Coronary artery (tissue), 2 donors: Measurements from ENCODE around the gene CCDC73.

Source experiments
- DNase-seq: peaks from one replicate; pipeline ENCODE4 v3.0.0-alpha.2; 2017; ENCODE audit warnings: low spot score
- H3K27ac ChIP-seq, 2 donors: fragments of 200-600 bp; sonication (generic); one replicate each; pipeline ENCODE4 v1.5.1; 2016 to 2019
- H3K4me3 ChIP-seq: fragments of 200-600 bp; sonication (generic); 2 replicates; pipeline ENCODE4 v1.5.1; 2016; ENCODE audit warnings: mild to moderate bottlenecking, moderate library complexity
- CTCF ChIP-seq: fragments of 200-600 bp; sonication (generic); IDR thresholded peaks from one replicate; pipeline ENCODE4 v1.5.1; 2019; ENCODE audit warnings: antibody characterized with exemption

CCDC73 gene

GRCh38 chr11:32586576-32587190 is 207.8 kb downstream of the CCDC73 start:
- Histone ChIP-seq H3K27ac (no peak overlapping the region), H3K4me3 (no peak overlapping the region)
- no peak for DNase-seq
- no peak for TF ChIP-seq CTCF

DNA sequence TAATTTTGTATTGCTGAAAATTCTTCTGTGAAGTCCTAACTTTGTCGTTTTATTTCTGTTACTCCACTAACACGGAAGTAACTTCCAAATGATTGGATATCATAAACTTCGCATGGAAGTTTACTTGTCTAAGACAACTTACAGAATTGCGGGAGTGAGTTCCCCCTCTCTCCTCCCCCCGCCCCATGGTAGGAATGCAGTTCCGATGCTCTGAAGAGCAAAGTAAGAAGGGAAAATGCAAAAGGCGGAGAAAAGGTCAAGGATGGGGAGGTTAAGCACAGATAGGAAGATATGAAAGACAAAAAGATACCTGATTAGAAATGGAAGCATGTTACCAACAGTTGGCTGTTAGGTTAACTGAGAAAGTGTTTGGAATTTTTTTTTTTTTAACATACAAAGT is 209.5 kb downstream of the CCDC73 start:
- no peak for TF ChIP-seq CTCF
- DNase-seq: no peak
- peak overlapping the region; percentile 100 for H3K4me3 ChIP-seq
- H3K27ac ChIP-seq: no peak overlapping the region

DNA sequence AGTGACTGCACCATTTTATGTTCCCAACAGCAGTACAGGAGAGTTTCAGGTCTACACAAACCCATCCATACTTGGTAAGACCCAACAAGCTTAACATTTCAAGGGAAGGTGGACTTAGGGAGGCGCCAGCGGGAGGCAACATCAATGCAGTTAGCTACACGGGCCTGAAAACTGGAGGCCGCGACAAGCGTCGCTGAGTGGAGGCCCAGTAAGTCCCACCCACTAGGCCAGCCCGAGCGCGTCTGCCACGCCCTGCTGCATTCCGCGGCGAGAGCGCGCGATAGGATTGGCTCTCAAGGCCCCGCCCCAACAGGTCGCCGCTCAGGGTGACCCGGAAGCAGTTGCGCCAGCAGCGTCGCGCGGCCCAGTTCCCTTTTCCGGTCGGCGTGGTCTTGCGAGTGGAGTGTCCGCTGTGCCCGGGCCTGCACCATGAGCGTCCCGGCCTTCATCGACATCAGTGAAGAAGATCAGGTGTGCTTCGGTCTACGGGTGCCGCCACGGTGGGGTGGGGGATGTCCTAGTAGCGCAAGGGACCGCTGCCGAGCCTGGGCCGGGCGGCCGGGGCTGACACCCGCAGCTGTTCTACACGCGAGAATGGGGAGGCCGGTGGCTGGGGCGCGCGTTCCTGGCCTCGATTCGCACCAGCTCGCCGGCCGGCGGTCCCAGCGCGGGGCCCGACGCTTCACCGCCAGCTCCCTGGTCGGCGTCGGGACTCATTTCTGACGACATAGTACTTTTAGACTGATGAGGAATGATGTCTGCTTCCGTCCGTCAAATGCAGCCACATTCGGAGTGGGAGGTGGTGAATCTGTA is 210.8 kb downstream of the CCDC73 start, which contains the start of gene EIF3M:
Gene EIF3M (plus strand): TSS at position 373 of the 813 bp plus-strand sequence. CDS start 57 bp downstream, at position 430.
- DNase-seq: peak; percentile 97
- Histone ChIP-seq H3K4me3 (peak within 1 kb of the TSS; percentile 100), H3K27ac (peak within 1 kb of the TSS; percentile 77 to 94)
- no peak for TF ChIP-seq CTCF

DNA sequence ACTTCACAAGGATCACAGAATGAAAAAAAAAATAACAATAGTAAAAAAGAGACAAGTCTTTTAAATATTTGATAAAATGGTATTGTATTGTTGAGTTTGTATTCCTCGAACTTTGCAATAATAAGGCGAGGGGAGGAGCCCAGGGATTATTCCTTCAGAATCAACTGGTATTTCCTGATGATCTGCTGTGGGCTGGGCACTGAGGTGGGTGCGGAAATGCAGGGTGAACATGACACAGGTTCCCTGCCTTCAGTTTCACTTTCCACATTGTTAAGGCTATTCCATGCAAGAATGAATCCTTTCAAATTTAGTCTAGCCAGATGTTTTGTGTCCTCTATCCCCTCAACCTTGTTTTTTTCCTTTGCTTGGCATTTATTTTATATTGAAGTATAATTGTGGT is 212.9 kb downstream of the CCDC73 start:
- no peak overlapping the region for H3K4me3 ChIP-seq
- no peak for TF ChIP-seq CTCF
- no peak for DNase-seq
- H3K27ac ChIP-seq: no peak overlapping the region

- TF ChIP-seq CTCF: no peak
Measured at GRCh38 chr11:32580967-32581366, 213.5 kb downstream of the CCDC73 start.

GRCh38 chr11:32576456-32576855 is 218.0 kb downstream of the CCDC73 start:
- no peak for DNase-seq
- no peak overlapping the region for H3K27ac ChIP-seq
- no peak overlapping the region for H3K4me3 ChIP-seq
- TF ChIP-seq CTCF: no peak

More at GRCh38 chr11:32580967-32581366, 213.5 kb downstream of the CCDC73 start:
- no peak for DNase-seq
- no peak overlapping the region for H3K27ac ChIP-seq
- H3K4me3 ChIP-seq: no peak overlapping the region

DNA sequence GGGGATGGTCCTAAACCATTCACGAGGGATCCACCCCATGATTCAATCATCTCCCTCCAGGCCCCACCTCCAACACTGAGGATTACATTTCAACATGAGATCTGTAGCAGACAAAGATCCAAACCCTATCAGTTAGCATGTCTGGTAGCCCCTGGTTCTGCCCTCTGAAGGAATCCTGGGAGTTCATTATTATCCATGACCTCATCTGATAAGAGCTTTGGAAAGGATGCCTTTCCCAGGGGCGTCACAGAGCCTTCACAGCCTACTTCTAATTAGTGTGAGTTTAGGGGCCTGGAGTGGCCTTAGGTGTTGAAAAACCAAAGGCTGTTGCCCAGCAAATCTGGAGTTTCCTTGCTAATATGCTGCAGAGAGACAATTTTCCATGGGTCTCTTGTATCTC is 219.4 kb downstream of the CCDC73 start:
- no peak for DNase-seq
- no peak for TF ChIP-seq CTCF
- H3K4me3 ChIP-seq: no peak overlapping the region

More for the DNA sequence above, 219.4 kb downstream of the CCDC73 start:
- H3K27ac ChIP-seq: no peak overlapping the region
